ENCODE data around the gene AP5Z1. TPM values are rescaled to one million over a fixed set of nuclear protein-coding genes. Genes with fewer than 3 reads are reported as not detected.

Gene AP5Z1
- total and polyA plus RNA-seq, 2 of the 4 experiments (the other 2 are of a cell fraction) = 9.7 to 38.7 TPM

DNA sequence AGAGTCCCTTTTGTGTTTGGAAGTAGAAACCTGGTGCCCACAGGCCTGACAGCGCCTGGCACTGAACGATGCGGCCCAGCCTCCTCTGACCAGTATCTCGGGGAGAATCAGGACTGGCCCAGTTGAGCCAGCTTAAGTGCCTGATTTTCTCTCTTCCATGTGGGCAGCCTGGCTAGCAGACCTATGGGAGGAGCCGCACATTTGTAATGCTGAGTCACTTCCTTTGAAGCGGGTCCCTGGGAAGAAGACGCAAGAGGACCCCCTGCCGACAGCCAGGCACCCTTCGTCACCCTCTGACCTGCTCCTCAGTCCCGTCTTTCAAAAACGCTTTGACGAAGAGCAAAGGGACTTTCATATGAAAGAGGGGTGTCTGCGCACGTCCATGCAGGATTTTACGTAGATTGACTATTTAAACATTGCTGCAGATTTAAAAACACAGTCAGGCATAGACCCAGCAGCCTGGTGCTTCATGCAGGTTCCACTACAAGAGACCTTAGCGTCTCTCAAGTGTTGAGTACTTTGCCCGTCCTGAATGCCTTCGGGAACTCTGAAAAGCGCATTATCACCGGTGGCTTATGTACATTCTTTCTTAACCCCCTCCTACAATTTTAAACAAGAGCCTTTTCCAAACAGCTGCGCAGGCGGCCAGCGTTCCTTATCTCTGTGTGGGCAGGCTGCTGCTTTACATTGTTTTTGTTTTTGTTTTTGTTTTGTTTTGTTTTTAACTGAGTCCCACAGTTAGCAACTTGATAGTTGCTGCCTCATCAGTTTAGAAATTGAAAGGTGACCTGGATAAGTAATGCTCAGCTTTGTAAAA is 36.5 kb upstream of the AP5Z1 start (continued):
- TF ChIP-seq RCOR1 (IDR thresholded peaks at IDR 0.05; ENCODE audit: insufficient replicate concordance, low read length) (no peak), MXI1 (IDR thresholded peaks at IDR 0.05; ENCODE audit: borderline replicate concordance, low read depth, low read length) (no peak), BHLHE40 (IDR thresholded peaks at IDR 0.05; ENCODE audit: low read depth, low read length) (peak; percentile 39; the same call in 1 of the 2 replicates)

DNA sequence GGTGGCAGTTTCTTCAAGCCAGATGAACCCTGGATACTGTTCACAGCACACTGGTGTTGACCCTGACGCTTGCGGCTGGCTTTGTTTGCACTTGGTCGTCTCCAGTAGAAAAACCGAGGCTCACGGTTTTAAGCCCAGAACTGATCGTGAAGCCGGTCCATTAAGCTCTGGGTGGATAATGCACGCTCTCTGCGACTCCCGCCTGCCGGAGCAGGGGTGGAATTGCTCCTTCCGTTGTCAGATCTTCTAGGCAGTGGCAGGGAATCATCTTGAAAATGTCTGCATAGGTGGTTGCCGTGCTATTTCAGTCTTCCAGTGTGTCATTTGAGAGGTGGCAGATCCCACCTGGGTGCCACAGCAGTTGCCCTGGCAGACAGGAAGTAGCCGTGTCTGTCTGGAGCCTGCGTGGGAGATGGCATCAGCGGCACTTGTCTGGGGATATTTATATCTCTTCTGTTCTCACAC is 35.9 kb upstream of the AP5Z1 start:
- peak overlapping the region; percentile 60 for H4K5ac ChIP-seq (ENCODE audit: low read depth, low read length)
- no peaks in the 10 kb centered on the region for H3K27me3 ChIP-seq (ENCODE audit: control insufficient read depth, insufficient read depth, low read length)
- H2AK5ac ChIP-seq (ENCODE audit: low read depth, low read length) = peak overlapping the region; percentile 68
- H3K18ac ChIP-seq (ENCODE audit: low read depth, low read length) = peak overlapping the region; percentile 79
- H2BK120ac ChIP-seq (ENCODE audit: low read depth, low read length) = peak overlapping the region; percentile 89
- ChIA-PET CTCF (no interaction called here), POLR2A (ENCODE audit: unreplicated experiment) (no interaction called here)
- H4K91ac ChIP-seq (ENCODE audit: insufficient read depth, low read depth, low read length) = peak overlapping the region; percentile 96
- H3K23ac ChIP-seq (ENCODE audit: low read depth, low read length) = peak overlapping the region; percentile 87
- H3K9me1 ChIP-seq (ENCODE audit: insufficient read depth, low read length) = peaks cover 13% of the 10 kb centered on the region
- no peak overlapping the region for H3K4me3 ChIP-seq (ENCODE audit: insufficient read depth, low read depth, low read length)
- H3K14ac ChIP-seq (replicated peaks; ENCODE audit: low read depth, low read length) = peak overlapping the region; percentile 84
- in situ Hi-C loops (cut with MboI; ENCODE audit: low sequenced_read_pairs) = no loop called here
- 0 out of 2 replicates have a peak overlapping the region, but pooled peaks have one; percentile 5 for H3K56ac ChIP-seq (ENCODE audit: extremely low read depth, insufficient read depth, low read length)
- no TSS peak for BruUV-seq (replicated peaks)
- no peak overlapping the region for H2AFZ ChIP-seq (replicated peaks; ENCODE audit: low read length, poor library complexity)
- H4K20me1 ChIP-seq (ENCODE audit: insufficient read depth, low read length) = peaks cover 3% of the 10 kb centered on the region; the same call in 1 of the 2 replicates
- H3K27ac ChIP-seq (ENCODE audit: insufficient read depth, low read length) = peak overlapping the region; percentile 93
- peak overlapping the region; percentile 91 for H2BK5ac ChIP-seq (ENCODE audit: low read depth, low read length, poor library complexity, severe bottlenecking)
- 0 out of 2 replicates have a peak overlapping the region, but pooled peaks have one; percentile 47 for H2BK20ac ChIP-seq (ENCODE audit: low read depth, low read length)
- dilution Hi-C loops (cut with HindIII; ENCODE audit: low sequenced_read_pairs, unreplicated experiment) = no loop called here
- TF ChIP-seq POLR2A (IDR thresholded peaks at IDR 0.05; ENCODE audit: low read depth, low read length) (peak; percentile 69; the same call in 1 of the 2 replicates), BHLHE40 (IDR thresholded peaks at IDR 0.05; ENCODE audit: low read depth, low read length) (no peak)
- H3K9ac ChIP-seq (ENCODE audit: low read depth, low read length) = peak overlapping the region; percentile 51
- intact Hi-C loops (cut with micrococcal nuclease) = no loop called here
- DNase-seq = peak; percentile 38
- peak overlapping the region; percentile 79 for H3K4me2 ChIP-seq (ENCODE audit: low read depth, low read length)
- peak overlapping the region; percentile 71; the same call in 1 of the 3 replicates for H2BK15ac ChIP-seq (ENCODE audit: low read depth, low read length)
- no peaks in the 10 kb centered on the region for H3K9me3 ChIP-seq (ENCODE audit: control insufficient read depth, insufficient read depth, low read length)
- H3K79me1 ChIP-seq (ENCODE audit: low read depth in 1 of 2, low read length in 2 of 2) = peaks cover 18 to 77% of the 10 kb centered on the region in 2 experiments
- 54% methylated on average over 13 of the region's 16 CpGs; no CpG with 5 or more reads in 1 of the 2 experiments for WGBS, 2 experiments (ENCODE audit: extremely low coverage in 2 of 2, insufficient read length in 1 of 2)
- H3K4ac ChIP-seq (ENCODE audit: low read depth, low read length) = peak overlapping the region; percentile 94
- peaks cover 19% of the 10 kb centered on the region for H3K4me1 ChIP-seq (ENCODE audit: control insufficient read depth, insufficient read depth, low read length)
- H3K36me3 ChIP-seq (ENCODE audit: control insufficient read depth, insufficient read depth, low read length) = peaks cover 33% of the 10 kb centered on the region
- H2AK9ac ChIP-seq (replicated peaks; ENCODE audit: low read depth, low read length, poor library complexity) = peak overlapping the region; percentile 43
- ATAC-seq (ENCODE audit: low read depth) = peak; percentile 18
- H4K8ac ChIP-seq (ENCODE audit: low read depth in 2 of 2, low read length in 2 of 2) = peak overlapping the region; percentile 64 to 89
